GM12878 (cell line): Measurements from ENCODE around the gene CLEC17A. TPM values are rescaled to one million over a fixed set of nuclear protein-coding genes. Genes with fewer than 3 reads are reported as not detected.
"Not testable (repeated sequence)": the region's sequence is repeated elsewhere in the genome, so short reads cannot be mapped to it uniquely, and the experiment has no call there.

Experiments
- ATAC-seq: fragments of 200-7000 bp; cut with Tn5 transposase; 3 replicates; pipeline ENCODE4 v1.9.1; 2020; ENCODE audit warnings: mild to moderate bottlenecking, moderate library complexity
- BruUV-seq: library from RNA; stranded (reverse); fragments of 400-500 nt; replicated peaks from 2 replicates; lab custom pipeline; 2021; lab: Mats Ljungman, UMichigan
- CTCF ChIA-PET: fragments of 300-600 bp; sonication (Branson Sonifier 250); formaldehyde crosslinking; extraction: SDS; loops from one replicate; lab custom pipeline; 2021; ENCODE audit warnings: inconsistent platforms; lab: Yijun Ruan, JAX
- POLR2A ChIA-PET: fragments of 350-600 bp; formaldehyde crosslinking; extraction: SDS; loops from one replicate; lab custom pipeline; 2021; ENCODE audit warnings: inconsistent platforms; lab: Charles Lee
- RAD21 ChIA-PET: fragments of 300-600 bp; sonication (Branson Sonifier 250); formaldehyde crosslinking; loops from one replicate; lab custom pipeline; 2023; ENCODE audit warnings: antibody characterized with exemption; ENCODE audit not compliant: unreplicated experiment; lab: Charles Lee
- SMC1A ChIA-PET: fragments of 300-600 bp; sonication (Branson Sonifier 250); formaldehyde crosslinking; loops from one replicate; lab custom pipeline; 2023; ENCODE audit not compliant: unreplicated experiment, uncharacterized antibody; lab: Charles Lee
- DNase-seq: peaks from one replicate; pipeline ENCODE4 v3.0.0-alpha.2; 2011; ENCODE audit warnings: low read depth, low spot score
- FAIRE-seq: peaks from 3 replicates; lab custom pipeline; 2011; peaks lifted over from hg19 to GRCh38; lab: Jason Lieb, UNC
- H2AFZ ChIP-seq: 2 replicates; pipeline ENCODE4 v1.6.0; 2011; ENCODE audit warnings: low read depth, low read length, control low read depth; ENCODE audit not compliant: control insufficient read depth
- H3K27ac ChIP-seq: 2 replicates; pipeline ENCODE4 v1.5.1; 2011; ENCODE audit warnings: control low read depth; ENCODE audit not compliant: control insufficient read depth, insufficient read depth
- H3K27me3 ChIP-seq, 2 experiments: replicated peaks in 1 of 2; 2 replicates each; pipeline versions ENCODE4 v1.6.0 to v1.6.1; 2011; ENCODE audit warnings: low read length in 1 of 2; ENCODE audit not compliant: control insufficient read depth in 2 of 2, insufficient read depth in 2 of 2
- H3K36me3 ChIP-seq, 2 experiments: 2 replicates each; pipeline ENCODE4 v1.5.1; 2011; ENCODE audit warnings: low read length in 1 of 2; ENCODE audit not compliant: control insufficient read depth in 2 of 2, insufficient read depth in 2 of 2
- H3K4me1 ChIP-seq: 2 replicates; pipeline ENCODE4 v1.6.1; 2011; ENCODE audit warnings: mild to moderate bottlenecking, low read length, moderate library complexity, mixed read lengths; ENCODE audit not compliant: control insufficient read depth, insufficient read depth
- H3K4me2 ChIP-seq: 2 replicates; pipeline ENCODE4 v1.6.0; 2011; ENCODE audit warnings: control low read depth; ENCODE audit not compliant: control insufficient read depth, insufficient read depth
- H3K4me3 ChIP-seq: fragments of 200-600 bp; sonication (generic); 2 replicates; pipeline ENCODE4 v1.5.1; 2016
- H3K79me2 ChIP-seq: 2 replicates; pipeline ENCODE4 v1.6.0; 2011; ENCODE audit warnings: low read length; ENCODE audit not compliant: control insufficient read depth, insufficient read depth
- H3K9ac ChIP-seq: 2 replicates; pipeline ENCODE4 v1.8.0; 2011; ENCODE audit warnings: low read length, control low read depth, mixed read lengths; ENCODE audit not compliant: control insufficient read depth, insufficient read depth
- H3K9me3 ChIP-seq: replicated peaks from 3 replicates; pipeline ENCODE4 v1.5.1; 2011; ENCODE audit warnings: mild to moderate bottlenecking, low read length; ENCODE audit not compliant: control insufficient read depth, insufficient read depth
- H4K20me1 ChIP-seq: 2 replicates; pipeline ENCODE4 v1.6.0; 2011; ENCODE audit not compliant: control insufficient read depth, insufficient read depth
- ATF3 ChIP-seq: IDR thresholded peaks from 2 replicates; pipeline ENCODE4 v1.6.1; 2011; ENCODE audit warnings: low read depth, mild to moderate bottlenecking, low read length, moderate library complexity, borderline replicate concordance; ENCODE audit errors: extremely low read depth
- BCL3 ChIP-seq: IDR thresholded peaks from 2 replicates; pipeline ENCODE4 v1.6.1; 2011; ENCODE audit warnings: borderline replicate concordance, low read depth, mild to moderate bottlenecking, moderate library complexity, low read length; ENCODE audit not compliant: insufficient read depth, poor library complexity, severe bottlenecking
- PML ChIP-seq: IDR thresholded peaks from 2 replicates; pipeline ENCODE4 v1.6.1; 2012; ENCODE audit warnings: low read length, inconsistent platforms
- POLR2A ChIP-seq: IDR thresholded peaks from 2 replicates; pipeline ENCODE4 v1.6.1; 2011; ENCODE audit warnings: low read depth, mild to moderate bottlenecking, low read length
- POLR2AphosphoS2 ChIP-seq: IDR thresholded peaks from 2 replicates; pipeline ENCODE4 v1.6.1; 2011; ENCODE audit warnings: low read depth, mild to moderate bottlenecking, low read length, improper control_type of control experiment, moderate library complexity
- POLR2AphosphoS5 ChIP-seq: IDR thresholded peaks from 2 replicates; pipeline ENCODE4 v1.6.1; 2011; ENCODE audit warnings: mild to moderate bottlenecking, low read length, inconsistent platforms
- POU2F2 ChIP-seq: IDR thresholded peaks from 3 replicates; pipeline ENCODE4 v1.6.1; 2011; ENCODE audit warnings: low read depth, mild to moderate bottlenecking, low read length, borderline replicate concordance
- SMAD5 ChIP-seq: IDR thresholded peaks from 2 replicates; pipeline ENCODE4 v1.6.1; 2016; ENCODE audit warnings: antibody characterized with exemption, low read depth
- TAF1 ChIP-seq: IDR thresholded peaks from 2 replicates; pipeline ENCODE4 v1.6.1; 2011; ENCODE audit warnings: mild to moderate bottlenecking, low read depth, low read length, borderline replicate concordance
- TCF7 ChIP-seq: IDR thresholded peaks from 2 replicates; pipeline ENCODE4 v1.6.1; 2014; ENCODE audit warnings: antibody characterized with exemption, borderline replicate concordance
- ZNF207 ChIP-seq: fragments of 450-650 bp; IDR thresholded peaks from 2 replicates; pipeline ENCODE4 v1.6.1; 2014; ENCODE audit warnings: antibody characterized with exemption, mild to moderate bottlenecking, borderline replicate concordance
- WGBS: methylation state at CpG from one replicate; pipeline ENCODE4 v1.1.6; 2016; ENCODE audit warnings: low lambda C conversion rate; ENCODE audit not compliant: insufficient replicate concordance, insufficient coverage; ENCODE audit errors: missing lambda C conversion rate; 5-methylcytosine and 5-hydroxymethylcytosine counted together
- in situ Hi-C: fragments of 300-500 bp; cut with MboI; formaldehyde crosslinking; loops from 9 replicates; pipeline ENCODE4 v1.14.3; 2018; ENCODE audit warnings: mixed read lengths
- intact Hi-C: fragments of 100-400 bp; cut with micrococcal nuclease; formaldehyde crosslinking; loops from one replicate; pipeline ENCODE4 v1.14.2; 2022; ENCODE audit not compliant: unreplicated experiment
- polyA plus RNA-seq, 11 experiments: library from polyadenylated mRNA; depleted of rRNA in 4 of 11; unstranded in 6 of 11; stranded (reverse) in 5 of 11; fragments of >200 nt; fragmentation: Nextera tagmentation in 4 of 11; fragmentation: Illumina TruSeq in 1 of 11; extraction: Ambion mirVana in 4 of 11; extraction: Trizol in 1 of 11; gene quantifications; 1 replicate in 1 of 11; 2 replicates in 10 of 11; pipeline versions ENCODE4 v1.2.1 to v1.2.3, GENCODE V29; 2011 to 2016; ENCODE audit warnings: inconsistent platforms in 2 of 11, missing spikeins in 2 of 11, low read depth in 1 of 11
- total RNA-seq, 4 experiments: library from RNA; depleted of rRNA in 3 of 4; stranded (reverse); fragments of >200 nt in 3 of 4; fragmentation: Illumina TruSeq in 1 of 4; extraction: Trizol in 1 of 4; gene quantifications; 2 replicates each; pipeline versions ENCODE4 v1.2.1 to v1.2.3, GENCODE V29; 2013 to 2021

Gene CLEC17A
- total and polyA plus RNA-seq, 10 of the 15 experiments (the other 5 are each of a cell fraction or from before 2014, with no cell fraction given), result 12.9 to 131 (median 97.3) TPM

GRCh38 chr19:14612242-14612641 is 29.4 kb downstream of the CLEC17A start:
- in situ Hi-C loops, H3K79me2 ChIP-seq, H2AFZ ChIP-seq, H3K27ac ChIP-seq, ATAC-seq, H3K4me3 ChIP-seq, H3K9me3 ChIP-seq, FAIRE-seq, H3K9ac ChIP-seq, H3K4me2 ChIP-seq, BruUV-seq, H4K20me1 ChIP-seq, H3K27me3 ChIP-seq, DNase-seq: not testable (repeated sequence)
- ChIA-PET SMC1A (interaction anchor here (1.2 to 4.3 kb wide), 3 partner anchors 8 to 74 kb away, joined by 5 to 31 read pairs (median 25); no protein-coding TSS in a partner anchor), RAD21 (interaction anchor here (1.5 to 3.3 kb wide), 3 partner anchors 35 to 73 kb away, joined by 7 to 28 read pairs (median 7); no protein-coding TSS in a partner anchor), POLR2A (interaction anchor here (0.9 to 1.4 kb wide), 4 partner anchors 29 to 77 kb away, joined by 3 to 5 read pairs (median 3); no protein-coding TSS in a partner anchor), CTCF (interaction anchor here (0.6 to 2.6 kb wide), 7 partner anchors 8 to 76 kb away, joined by 3 to 12 read pairs (median 3); no protein-coding TSS in a partner anchor)
- WGBS, result 78% methylated on average over 5 of the region's 5 CpGs
- intact Hi-C loops, result loop anchor here (10.0 kb wide), 1 partner anchor 73 kb away; no protein-coding TSS in a partner anchor
- Histone ChIP-seq H3K4me1 (peaks cover 20% of the 10 kb centered on the region), H3K36me3 (peaks cover 11 to 12% of the 10 kb centered on the region in 2 experiments)
- TF ChIP-seq POLR2AphosphoS5 (peak; percentile 25; the same call in 1 of the 2 replicates), POLR2A (peak; percentile 37; the same call in 1 of the 2 replicates), POLR2AphosphoS2 (0 out of 2 replicates have a peak, but pooled peaks have one; percentile 3), SMAD5 (0 out of 2 replicates have a peak, but pooled peaks have one; percentile 50)

- Histone ChIP-seq H3K9me3 (no peaks in the 10 kb centered on the region), H3K4me3 (no peak overlapping the region), H3K79me2 (no peaks in the 10 kb centered on the region), H3K27me3 (no peaks in the 10 kb centered on the region), H2AFZ (no peak overlapping the region), H4K20me1 (no peaks in the 10 kb centered on the region), H3K4me2 (no peak overlapping the region), H3K9ac (no peak overlapping the region), H3K27ac (no peak overlapping the region), H3K4me1 (peaks cover 20% of the 10 kb centered on the region), H3K36me3 (peaks cover 11 to 12% of the 10 kb centered on the region in 2 experiments)
- SMC1A ChIA-PET, result interaction anchor here (0.6 to 4.3 kb wide), 8 partner anchors 8 to 254 kb away, joined by 3 to 31 read pairs (median 4); partner anchors contain the start of gene ADGRE3
- no peak for ATAC-seq
- DNase-seq, result no peak
- CTCF ChIA-PET, result interaction anchor here (0.6 to 2.2 kb wide), 8 partner anchors 9 to 247 kb away, joined by 3 to 12 read pairs (median 4); no protein-coding TSS in a partner anchor
- POLR2A ChIA-PET, result interaction anchor here (0.7 to 1.2 kb wide), 6 partner anchors 8 to 806 kb away, joined by 3 to 5 read pairs (median 4); partner anchors contain the start of gene AKAP8L
- 92% methylated on average over 4 of the region's 4 CpGs for WGBS
- in situ Hi-C loops, result no loop called here
- intact Hi-C loops, result loop anchor here (10.0 kb wide), 1 partner anchor 72 kb away; no protein-coding TSS in a partner anchor
- no peak for FAIRE-seq
- no TSS peak for BruUV-seq
- TF ChIP-seq BCL3 (peak; percentile 17), ZNF207 (no peak), ATF3 (no peak), POLR2AphosphoS2 (0 out of 2 replicates have a peak, but pooled peaks have one; percentile 11), TAF1 (no peak), TCF7 (no peak), POLR2AphosphoS5 (peak; percentile 21; the same call in 1 of the 2 replicates), POLR2A (peak; percentile 40), PML (peak; percentile 57), POU2F2 (no peak; the same call in 2 of the 3 replicates)
- RAD21 ChIA-PET, result interaction anchor here (1.4 to 3.3 kb wide), 6 partner anchors 8 to 76 kb away, joined by 5 to 28 read pairs (median 7); no protein-coding TSS in a partner anchor
These were observed 29.8 kb downstream of the CLEC17A start for GRCh38 chr19:14612657-14613056.
